GM21526 (cell line): Measurements from ENCODE around the gene PAF1.
A peak's percentile ranks its signal among the peaks of the same experiment; 100 is the strongest.

Source experiments
- ATAC-seq: cut with Tn5 transposase; IDR thresholded peaks from one replicate; pipeline ENCODE4 v1.9.1; 2021; ENCODE audit warnings: moderate library complexity; ENCODE audit not compliant: unreplicated experiment, low FRiP score

Gene PAF1

DNA sequence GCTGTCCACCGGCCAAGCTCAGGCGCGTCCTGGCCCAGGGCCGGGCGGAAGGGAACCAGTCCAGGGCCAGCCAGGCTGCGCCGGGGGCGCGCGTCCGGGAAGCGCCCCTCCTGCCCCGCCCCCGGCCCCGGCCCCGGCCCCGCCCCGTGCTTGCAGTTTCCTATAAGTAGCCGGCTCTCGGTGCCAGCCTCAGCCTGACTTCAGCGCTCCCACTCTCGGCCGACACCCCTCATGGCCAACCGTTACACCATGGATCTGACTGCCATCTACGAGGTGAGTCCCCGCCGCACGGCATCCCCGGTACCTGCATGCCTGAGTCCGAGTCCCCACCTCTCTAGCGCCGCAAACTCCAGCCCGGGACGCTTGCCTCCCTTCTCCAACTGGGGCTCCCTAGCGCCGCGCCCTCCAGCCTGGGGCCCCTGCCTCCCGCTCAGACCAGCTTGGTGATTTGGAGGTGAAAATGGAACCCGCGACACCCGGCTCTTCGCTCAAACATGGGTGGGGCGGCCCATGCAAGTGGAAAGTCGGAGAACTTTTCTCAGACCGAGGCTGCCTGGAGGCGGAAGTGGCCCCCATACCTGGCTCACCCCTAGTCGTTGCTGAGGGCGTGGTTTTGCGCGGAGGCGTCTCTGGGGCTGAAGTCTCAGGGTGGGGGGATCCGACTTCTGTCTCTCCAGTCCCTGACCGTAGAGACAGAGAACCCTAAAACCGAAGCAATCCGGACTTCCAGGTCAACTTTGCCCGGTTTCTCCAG lies 15.9 kb upstream of the PAF1 start, which contains the start of gene ZFP36:
Gene ZFP36 (plus strand): TSS at position 192 of the 754 bp plus-strand sequence. CDS start 58 bp downstream, at position 250.
- ATAC-seq: no peak

DNA sequence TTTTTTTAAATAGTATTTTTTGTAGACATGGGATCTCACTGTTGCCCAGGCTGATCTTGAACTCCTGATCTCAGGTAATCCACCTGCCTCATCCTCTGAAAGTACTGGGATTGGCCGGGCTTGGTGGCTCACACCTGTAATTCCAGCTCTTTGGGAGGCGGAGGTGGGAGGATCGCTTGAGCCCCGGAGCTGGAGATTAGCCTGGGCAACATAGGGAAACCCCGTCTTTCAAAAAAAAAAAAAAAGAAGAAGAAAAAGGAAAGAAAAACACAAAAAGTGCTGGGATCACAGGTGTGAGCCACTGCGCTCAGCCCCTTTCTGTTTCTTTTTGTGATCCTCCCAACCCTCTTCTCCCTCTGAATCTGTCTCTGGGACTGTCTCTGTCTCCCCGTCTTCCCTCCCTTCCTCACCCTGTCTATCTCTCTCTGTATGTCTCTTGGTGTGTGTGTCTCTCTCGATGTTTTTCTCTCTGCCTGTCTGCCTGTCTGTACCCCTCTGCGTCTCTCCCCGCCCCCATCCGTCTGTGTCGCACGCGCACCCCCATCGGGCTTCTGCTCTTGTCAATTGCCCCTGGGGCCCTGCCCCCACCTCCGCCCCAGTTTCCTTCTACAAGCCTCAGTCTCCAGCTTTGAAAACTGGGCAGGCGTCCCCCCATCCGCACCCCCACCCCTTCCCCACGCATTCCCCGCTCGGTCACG lies 15.2 kb upstream of the PAF1 start:
- no peak for ATAC-seq

DNA sequence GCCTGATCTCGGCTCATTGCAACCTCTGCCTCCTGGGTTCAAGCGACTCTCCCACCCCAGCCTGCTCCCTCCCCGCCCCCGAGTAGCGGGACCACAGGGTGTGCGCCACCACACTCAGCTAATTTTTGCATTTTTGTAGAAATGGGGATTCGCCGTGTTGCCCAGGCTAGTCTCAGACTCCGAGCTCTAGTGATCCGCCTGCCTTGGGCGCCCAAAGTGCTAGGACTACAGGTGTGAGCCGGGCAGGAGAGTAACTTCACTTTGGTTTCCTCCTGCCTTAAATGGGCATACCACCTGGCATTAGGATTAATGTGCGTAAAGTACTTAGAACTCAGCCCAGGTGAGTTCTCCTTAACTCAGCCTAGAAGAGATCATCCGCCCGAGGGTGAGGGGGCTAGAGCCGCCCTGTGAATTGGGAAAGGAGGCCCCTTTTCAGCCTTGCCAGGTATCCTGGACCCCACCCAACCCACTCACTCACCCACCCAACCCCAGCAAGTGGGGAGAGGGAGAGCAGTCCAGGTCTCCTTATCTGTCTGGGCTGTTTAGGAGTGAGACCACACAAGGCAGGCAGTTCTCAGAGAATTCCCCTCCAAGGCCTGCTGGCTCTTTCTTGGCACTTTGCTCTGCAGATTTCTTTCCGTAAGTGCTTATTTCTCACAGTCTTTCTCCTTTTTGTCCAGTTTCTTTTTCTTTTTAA lies 14.5 kb upstream of the PAF1 start:
- ATAC-seq: no peak

DNA sequence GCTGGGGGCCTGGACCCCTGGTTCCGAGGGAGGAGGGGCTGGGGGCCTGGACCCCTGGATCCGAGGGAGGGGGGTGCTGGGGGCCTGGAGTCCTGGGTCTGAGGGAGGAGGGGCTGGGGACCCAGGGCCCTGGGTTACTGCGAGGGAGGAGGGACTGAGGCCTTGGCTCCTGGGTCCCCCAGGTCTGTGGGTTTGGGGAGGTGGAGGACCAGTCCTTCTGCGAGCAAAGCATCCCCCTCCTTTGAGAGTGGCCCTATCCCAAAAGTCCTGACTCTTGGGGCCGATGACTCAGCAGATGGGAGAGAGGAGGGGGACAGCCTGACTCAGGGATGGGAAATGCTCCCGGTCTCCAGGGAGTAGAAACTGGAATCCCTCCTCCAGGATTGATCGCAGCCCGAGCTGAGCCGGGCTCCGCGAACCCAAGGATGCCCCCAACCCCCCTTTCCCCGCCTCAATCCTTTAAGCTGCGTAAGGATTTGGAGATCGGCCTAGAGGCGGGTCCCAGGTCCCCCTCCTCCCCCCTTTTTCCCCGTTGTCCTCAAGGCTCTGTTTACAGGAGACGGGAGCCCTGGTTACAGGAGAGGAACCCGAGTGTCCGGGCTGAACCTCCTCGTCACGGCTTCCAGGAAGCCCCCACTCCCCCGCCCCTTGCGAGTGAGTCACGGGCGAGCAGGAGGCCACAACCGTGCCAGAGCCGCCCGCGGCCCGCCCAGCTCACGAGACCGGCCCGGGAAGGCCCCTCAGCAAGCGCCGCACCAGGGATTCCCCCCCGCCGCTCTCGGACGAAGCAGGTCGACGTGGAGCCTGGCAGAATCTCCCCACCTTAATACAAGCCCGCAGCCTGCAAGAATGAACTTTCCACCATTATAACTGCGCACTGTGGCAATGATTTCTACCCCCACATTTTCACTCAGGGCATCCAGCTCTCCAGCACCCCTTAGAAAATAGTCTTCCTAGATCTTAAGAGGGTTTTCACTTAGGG lies 12.7 kb upstream of the PAF1 start:
- ATAC-seq: no peak

DNA sequence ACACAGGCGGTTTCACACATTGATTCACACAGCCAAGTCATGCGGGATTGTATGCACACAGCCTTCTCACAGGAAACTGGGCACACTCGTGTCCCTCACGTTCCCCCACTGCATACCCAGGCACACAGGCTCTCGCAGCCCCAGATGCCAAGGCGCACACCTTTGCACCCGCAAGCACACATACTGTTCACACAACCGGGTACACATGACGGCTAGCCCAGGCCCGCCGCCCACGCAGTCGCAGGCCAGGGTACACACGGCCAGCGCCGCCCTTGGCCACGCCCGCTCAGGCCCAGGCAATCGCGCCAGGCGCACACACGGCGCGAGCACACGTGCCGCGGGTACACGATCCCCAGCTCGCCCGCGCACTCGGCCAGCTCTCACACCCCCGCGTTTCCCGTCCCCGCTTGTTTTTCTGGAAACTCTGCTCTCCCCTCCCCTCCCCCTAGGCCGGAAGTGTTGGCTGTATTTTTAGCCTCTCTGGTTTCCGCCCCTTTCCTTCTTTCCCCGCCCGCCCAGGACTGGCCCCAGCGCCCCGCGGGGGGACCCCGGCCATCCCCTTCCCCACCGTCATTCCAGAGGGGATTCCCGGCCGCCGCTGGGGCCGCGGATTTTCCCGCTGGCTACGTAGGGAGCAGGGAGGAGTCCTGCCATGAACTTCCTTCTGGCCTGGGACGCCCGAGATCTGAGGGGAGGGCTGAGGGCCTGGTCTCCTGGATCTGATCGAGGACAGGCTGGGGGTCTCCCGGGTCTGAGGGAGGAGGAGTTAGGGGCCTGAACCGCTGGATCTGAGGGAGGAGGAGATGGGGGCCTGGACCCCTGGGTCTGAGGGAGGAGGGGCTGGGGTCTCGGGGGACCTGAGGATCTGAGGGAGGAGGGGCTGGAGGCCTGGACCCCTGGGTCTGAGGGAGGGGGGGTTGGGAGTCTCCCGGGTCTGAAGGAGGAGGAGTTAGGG lies 11.7 kb upstream of the PAF1 start:
- peak; percentile 22 for ATAC-seq

DNA sequence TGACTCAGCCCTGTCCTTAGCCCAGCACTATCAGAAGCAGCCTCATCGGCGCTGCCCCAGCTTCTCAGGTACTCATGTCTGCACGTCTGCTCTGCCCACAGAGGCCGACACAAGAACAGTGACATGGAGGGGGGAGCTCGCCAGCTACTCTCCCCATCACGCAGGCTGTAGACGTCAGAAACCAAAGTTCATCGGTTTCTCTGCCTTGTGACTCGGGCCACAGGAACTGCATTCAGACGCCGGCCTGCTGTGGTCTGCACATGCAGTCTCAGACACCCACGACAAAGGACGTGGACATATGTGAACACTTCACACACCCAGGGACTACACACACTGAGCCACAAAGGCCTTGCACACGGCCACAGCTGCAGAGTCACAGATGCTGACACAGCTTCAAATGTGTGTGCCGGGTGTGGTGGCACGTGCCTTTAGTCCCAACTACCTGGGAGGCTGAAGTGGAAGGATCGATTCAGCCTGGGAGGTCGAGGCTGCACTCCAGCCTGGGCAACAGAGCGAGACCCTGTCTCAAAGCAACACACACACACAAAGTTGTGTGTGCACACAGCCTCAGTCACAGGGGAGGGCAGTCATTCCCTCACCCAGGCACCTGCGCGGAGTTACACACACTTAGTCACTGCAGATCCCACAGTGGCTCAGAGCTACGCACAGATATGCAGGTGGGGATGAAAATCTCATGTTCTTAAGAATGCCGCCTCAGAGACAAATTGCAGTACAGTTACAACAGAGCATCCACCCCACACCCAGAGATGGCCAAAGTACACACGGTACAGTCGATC lies 10.8 kb upstream of the PAF1 start:
- ATAC-seq: no peak

DNA sequence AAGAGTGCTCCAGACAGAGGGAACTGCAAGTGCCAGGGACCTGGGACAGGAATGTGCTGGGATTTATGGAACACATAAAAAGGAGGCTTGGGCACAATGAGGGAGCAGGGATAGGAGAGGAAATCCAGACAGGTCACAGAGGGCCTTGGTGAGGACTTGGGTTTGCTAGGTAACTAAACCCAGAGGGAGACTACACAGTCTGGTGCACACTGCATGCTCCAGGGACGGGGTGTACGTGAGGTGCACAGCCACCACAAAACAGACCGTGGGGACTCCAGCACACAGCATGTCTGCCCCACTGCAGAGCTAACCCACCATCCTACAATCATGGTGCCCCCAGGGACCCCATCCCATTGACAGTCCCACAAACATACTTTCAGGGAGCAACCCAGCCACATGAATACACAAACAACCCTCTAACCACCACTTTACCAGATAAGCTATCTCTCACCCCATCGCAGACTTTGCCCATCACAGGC lies 10.2 kb upstream of the PAF1 start:
- ATAC-seq: no peak

DNA sequence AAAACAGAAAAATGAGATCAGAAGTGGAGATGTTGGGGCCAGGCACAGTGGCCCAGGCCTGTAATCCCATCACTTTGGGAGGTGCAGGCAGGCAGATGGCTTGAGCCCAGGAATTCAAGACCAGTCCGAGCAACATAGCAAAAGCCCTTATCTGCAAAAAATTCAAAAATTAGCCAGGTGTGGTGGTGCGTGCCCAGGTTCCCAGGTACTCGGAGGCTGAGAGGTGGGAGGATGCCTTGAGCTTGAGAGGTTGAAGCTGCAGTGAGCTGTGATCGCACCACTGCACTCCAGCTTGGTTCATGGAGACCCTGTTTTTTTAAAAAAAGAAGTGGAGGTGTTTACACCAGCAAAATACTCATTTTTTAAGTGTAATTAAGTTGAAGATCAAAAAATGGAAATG lies 9.2 kb upstream of the PAF1 start:
- ATAC-seq: no peak

DNA sequence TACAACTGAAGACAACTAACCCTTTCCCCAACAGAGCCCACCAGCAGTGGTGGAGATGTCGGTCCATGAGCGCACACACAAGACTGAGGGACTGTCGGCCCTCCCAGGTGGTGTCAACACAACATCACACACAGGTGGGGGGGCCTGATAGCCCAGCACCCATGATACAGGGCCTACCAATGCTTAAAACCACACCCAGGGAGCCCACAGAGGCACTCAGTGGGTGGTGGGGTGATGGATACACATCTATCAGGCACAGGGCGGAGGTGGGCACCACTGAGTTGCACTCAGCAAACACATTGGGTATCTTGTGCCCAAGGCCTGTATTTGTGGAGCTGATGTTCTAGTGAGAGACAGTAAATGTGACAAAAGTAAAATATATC lies 8.8 kb upstream of the PAF1 start:
- no peak for ATAC-seq

DNA sequence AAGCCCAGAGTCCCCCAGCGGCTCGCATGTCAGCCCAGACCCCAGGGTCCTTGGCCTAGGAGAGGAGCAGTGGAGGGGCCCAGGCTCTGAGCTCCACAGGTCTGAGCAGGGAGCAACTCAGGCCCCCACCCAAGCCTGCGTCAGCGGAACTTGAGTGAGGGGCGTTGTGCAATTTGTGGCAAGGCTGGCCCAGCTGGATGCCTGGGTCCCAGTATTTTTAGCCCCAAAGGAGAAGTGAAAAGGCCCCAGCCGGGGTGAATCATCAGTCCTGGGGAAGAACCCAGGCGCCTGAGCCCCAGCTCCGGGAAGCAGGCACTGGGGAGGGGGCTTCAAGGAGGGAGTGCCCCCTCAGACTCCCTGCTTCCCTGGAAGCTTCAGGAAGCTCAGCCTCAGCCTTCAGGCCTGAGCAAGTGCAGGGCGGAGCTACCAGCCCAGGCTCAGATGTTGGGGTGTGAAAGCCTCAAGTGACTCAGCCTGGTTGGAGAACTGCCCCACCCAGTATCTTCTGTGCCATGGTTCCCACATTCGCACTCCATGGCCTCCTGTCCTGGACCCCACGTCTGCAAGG lies 7.5 kb upstream of the PAF1 start:
- ATAC-seq: no peak

DNA sequence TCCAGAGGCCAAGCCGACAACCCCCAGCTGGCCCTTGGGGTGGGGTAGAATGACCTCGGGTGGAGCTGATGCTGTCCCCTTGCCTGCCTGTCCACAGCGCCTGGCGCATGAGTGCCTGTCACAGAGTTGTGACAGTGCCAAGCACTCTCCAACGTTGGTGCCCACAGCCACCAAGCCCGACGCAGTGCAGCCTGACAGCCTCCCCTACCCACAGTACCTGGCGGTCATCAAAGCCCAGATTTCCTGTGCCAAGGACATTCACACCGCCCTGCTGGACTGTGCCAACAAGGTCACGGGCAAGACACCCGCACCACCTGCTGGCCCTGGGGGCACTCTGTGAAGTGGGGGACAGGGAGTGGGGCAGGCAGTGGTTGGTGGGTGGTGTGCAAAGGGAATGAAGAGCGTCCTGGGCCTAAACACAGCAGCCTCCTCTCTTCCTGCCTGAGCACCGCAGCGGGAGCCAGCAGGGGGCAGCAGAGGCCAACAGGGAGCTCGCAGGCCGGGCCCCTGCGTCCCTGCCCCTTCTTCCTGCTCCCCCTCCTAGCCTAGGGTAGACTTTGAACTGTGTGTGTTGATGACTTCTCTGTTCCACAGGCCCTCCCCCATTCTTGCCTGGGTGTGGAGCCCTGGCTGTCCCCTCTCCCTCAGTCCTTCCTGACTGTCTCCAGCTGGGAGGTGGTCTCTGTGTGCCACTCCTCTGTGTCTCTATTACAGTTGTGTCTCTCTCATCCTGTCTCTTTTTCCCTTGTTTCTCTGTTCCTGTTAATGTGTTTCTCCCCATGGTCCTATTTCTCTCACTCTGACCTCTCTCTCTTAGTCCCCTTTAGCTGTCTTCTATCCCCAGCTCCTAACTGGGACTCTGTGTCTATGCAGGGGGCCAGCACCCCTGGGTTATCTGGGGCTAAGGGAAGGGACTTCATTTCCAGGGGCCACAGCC lies 6.7 kb upstream of the PAF1 start:
- peak; percentile 36 for ATAC-seq

DNA sequence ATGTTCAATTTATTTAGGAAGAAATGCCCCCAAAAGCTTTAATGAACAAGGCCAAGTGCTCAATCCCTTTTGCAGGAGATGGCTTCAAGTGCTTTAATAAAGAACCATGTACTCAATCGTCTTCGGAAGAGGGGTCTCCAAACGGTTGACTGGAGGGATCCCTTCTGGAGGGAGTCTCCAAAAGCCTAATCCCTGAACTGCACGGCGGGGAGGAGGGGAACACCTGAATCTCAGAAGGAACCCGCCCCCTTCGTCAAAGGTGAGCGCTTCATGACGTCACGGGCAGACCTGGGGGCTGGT lies 505 bp downstream of the PAF1 start:
- ATAC-seq: no peak

DNA sequence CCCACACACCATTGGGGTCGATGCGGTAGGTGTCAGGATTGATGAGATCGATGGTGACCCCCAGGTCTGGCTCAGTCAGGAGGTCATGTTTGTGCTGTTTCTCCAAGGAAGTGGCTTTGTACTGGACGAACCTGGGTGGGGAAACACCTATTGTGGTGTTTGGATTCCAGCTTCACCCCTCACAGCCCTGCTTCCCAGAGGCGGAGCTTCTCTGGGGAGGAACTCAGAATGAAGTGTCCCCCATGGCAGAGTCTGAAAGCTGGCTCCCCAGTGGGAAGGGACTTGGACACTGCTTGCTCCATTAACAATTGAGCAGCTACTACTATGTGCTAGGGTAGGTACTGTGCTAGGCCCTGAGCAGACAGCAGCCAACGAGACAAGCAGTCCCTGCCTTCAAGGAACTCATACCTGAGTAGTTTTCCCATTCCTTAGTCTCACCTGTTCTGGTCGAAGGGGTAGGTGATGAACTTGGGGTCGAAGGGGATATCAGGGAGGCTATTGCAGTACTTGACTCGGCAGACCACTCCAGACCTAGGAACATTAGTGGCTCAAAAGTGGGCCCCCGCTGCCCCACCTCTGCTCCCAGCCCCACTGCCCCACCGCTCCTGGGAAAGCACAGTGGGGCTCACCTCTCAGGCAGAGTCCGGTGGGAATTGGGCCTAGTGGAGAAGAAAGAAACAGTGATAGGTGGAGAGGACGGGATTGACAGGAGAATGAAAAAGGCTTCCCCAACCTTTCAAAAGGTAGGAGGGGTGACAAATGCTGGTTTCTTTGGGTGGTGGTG lies 1.1 kb downstream of the PAF1 start:
- ATAC-seq: no peak

DNA sequence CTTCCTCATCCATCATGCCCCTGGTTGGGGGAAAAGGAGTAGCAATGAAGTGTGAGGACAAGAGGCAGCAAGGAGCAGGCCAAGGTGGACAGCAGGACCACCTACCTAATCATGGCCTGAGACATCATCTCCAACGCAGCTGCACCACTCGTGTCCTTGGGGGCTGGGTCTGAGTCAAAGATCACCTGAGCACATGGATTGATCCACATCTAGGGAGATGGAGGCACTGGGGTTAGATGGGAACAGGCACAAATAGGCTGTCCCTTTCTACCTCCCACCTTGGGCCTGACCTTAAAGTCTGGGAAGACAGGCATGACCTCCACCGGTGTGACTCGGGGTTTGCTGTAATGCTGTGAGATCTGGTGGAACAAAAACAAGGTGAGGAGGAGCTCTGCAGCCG lies 2.2 kb downstream of the PAF1 start:
- ATAC-seq: no peak

DNA sequence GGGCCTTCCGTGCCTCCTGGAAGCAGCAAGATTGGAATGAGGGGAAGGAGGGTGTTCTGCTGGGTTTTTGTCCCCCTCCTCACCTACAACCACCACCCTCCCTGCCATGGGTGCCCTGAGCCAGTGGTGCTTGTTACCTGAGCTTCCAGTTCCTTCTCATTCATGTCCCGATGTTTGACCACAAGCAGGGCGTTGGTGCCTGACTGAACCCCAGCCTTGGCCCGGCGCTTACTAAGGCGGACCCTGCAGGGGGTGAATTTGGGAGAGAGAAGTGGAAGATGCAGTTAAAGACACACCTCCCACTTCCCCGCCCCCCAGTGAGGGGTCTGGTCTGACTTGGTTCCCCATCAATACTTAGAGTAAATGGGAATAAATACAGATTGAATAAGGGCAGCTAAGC lies 4.3 kb downstream of the PAF1 start:
- no peak for ATAC-seq

DNA sequence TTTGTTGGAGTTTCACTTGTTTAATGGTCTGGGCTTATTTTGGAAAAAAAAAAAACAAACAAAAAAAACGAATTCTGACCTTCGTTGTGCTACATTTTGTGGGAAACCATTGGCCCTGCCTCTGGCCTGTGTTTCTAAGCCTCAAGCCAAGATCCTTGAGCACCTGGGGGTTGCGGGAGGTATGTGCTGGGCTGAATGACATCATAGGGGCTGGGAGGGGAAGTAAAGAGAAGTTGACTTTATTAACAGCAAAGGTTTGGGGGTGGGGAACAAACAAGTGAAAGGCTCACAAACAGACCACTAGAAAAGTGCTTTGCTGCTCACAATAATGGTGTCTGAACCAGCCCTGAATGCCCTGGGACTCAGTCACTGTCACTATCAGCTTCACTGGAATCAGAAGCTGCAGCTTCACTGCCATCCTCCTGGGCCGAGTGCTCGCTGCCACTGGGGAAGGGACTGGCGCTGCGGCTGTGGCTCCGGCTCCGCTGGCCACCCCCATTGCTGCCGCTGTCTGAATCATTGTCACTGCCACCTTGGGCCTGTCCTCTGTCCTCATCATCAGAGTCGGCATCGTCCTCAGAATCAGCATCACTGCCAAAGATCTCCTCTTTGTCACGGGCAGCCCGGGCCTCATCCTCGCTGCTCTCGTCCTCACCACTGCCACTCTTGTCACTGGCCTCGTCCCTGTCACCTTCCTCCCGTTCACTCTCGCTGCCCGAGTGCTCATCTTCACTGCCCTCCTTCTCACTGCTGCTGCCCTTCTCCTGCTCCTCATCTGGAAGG lies 5.1 kb downstream of the PAF1 start:
- no peak for ATAC-seq
